ENCODE results near the gene KRT1.

- TF ChIP-seq CTCF (IDR thresholded peaks at IDR 0.05; ENCODE audit: insufficient read depth, low read length, poor library complexity, severe bottlenecking), result no peak
- TF ChIP-seq EZH2phosphoT487 (conservative IDR thresholded peaks at IDR 0.05; ENCODE audit: low read length), result no peak
Observed at GRCh38 chr12:52669426-52669825, 10.8 kb downstream of the KRT1 start.

Measured in SU-DHL-6 (cell line).